ENCODE data around the gene ENDOG.

GRCh38 chr9:128824911-128825310 lies 6.6 kb downstream of the ENDOG start:
- TF ChIP-seq POLR2AphosphoS5 (IDR thresholded peaks at IDR 0.05; ENCODE audit: low read depth) (no peak), EZH2 (IDR thresholded peaks at IDR 0.05; ENCODE audit: low read depth, unreplicated experiment) (no peak), CREB1 (CRISPR knock-in tag; IDR thresholded peaks at IDR 0.05; ENCODE audit: low read depth) (no peak), EZH2phosphoT487 (IDR thresholded peaks at IDR 0.05; ENCODE audit: unreplicated experiment) (no peak)
- TF ChIP-seq, protein P1, sequence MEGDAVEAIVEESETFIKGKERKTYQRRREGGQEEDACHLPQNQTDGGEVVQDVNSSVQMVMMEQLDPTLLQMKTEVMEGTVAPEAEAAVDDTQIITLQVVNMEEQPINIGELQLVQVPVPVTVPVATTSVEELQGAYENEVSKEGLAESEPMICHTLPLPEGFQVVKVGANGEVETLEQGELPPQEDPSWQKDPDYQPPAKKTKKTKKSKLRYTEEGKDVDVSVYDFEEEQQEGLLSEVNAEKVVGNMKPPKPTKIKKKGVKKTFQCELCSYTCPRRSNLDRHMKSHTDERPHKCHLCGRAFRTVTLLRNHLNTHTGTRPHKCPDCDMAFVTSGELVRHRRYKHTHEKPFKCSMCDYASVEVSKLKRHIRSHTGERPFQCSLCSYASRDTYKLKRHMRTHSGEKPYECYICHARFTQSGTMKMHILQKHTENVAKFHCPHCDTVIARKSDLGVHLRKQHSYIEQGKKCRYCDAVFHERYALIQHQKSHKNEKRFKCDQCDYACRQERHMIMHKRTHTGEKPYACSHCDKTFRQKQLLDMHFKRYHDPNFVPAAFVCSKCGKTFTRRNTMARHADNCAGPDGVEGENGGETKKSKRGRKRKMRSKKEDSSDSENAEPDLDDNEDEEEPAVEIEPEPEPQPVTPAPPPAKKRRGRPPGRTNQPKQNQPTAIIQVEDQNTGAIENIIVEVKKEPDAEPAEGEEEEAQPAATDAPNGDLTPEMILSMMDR (conservative IDR thresholded peaks at IDR 0.05; ENCODE audit: low read depth in 2 of 2): no peak

Data from GM23338 (cell line).